DND-41 (cell line): ENCODE measurements around the gene POT1.
"Not testable (repeated sequence)": the region's sequence is repeated elsewhere in the genome, so short reads cannot be mapped to it uniquely, and the experiment has no call there.

ENCODE experiments used
- CTCF ChIP-seq: IDR thresholded peaks from 2 replicates; pipeline ENCODE4 v1.5.1; 2012; ENCODE audit warnings: borderline replicate concordance, low read length, moderate library complexity, mild to moderate bottlenecking; ENCODE audit not compliant: poor library complexity, severe bottlenecking; ENCODE audit errors: extremely low read depth
- EZH2 ChIP-seq: IDR thresholded peaks from 3 replicates; pipeline ENCODE4 v1.6.1; 2012; ENCODE audit warnings: borderline replicate concordance, low read depth, mild to moderate bottlenecking, moderate library complexity, low read length, inconsistent platforms; ENCODE audit not compliant: severe bottlenecking

DNA sequence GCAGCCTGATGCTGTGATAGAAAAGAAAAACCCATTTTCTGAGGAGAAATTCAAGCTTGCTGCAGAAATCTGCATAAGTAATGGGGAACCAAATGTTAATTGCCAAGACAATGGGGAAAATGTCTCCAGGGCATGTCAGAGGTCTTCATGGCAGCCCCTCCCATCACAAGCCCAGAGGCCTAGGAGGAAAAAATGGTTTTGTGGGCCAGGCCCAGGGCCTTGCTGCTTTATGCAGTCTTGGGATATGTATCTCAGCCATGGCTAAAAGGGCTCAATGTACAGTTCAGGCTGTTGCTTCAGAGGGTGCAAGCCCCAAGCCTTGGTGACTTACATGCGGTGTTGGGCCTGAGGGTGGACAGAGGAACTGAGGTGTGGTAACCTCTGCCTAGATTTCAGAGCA lies 28.3 kb upstream of the POT1 start:
- TF ChIP-seq EZH2, CTCF: not testable (repeated sequence)
